HepG2 (cell line): ENCODE data around the gene NEDD4. TPM values are rescaled to one million over a fixed set of nuclear protein-coding genes. Genes with fewer than 3 reads are reported as not detected.

Experiments used
- ARID3A ChIP-seq: IDR thresholded peaks from 2 replicates; pipeline ENCODE4 v1.6.1; 2012; ENCODE audit warnings: low read depth, low read length, improper control_type of control experiment
- ATF7 ChIP-seq, 2 experiments: fragments of 450-650 bp in 1 of 2; sonication (generic) in 1 of 2; formaldehyde crosslinking in 1 of 2; IDR thresholded peaks; 2 replicates each; pipeline versions ENCODE4 v1.4.0 to v1.6.1; 2016 to 2020; ENCODE audit warnings: antibody characterized with exemption in 1 of 2, mild to moderate bottlenecking in 1 of 2, missing genetic modification reagents in 1 of 2
- FOSL2 ChIP-seq: sonication (generic); formaldehyde crosslinking; IDR thresholded peaks from 2 replicates; pipeline ENCODE4 v1.4.0; 2020; ENCODE audit warnings: missing genetic modification reagents
- HOMEZ ChIP-seq: IDR thresholded peaks from 2 replicates; pipeline ENCODE4 v1.6.1; 2016; ENCODE audit warnings: low read depth
- IKZF5 ChIP-seq: IDR thresholded peaks from 2 replicates; pipeline ENCODE4 v1.6.1; 2018; ENCODE audit warnings: missing genetic modification reagents, mild to moderate bottlenecking, missing compliant biosample characterization
- IRF2 ChIP-seq: IDR thresholded peaks from 2 replicates; pipeline ENCODE4 v1.6.1; 2018; ENCODE audit warnings: missing genetic modification reagents, missing compliant biosample characterization
- MIXL1 ChIP-seq: IDR thresholded peaks from 2 replicates; pipeline ENCODE4 v1.6.1; 2016
- NR2F6 ChIP-seq, 2 experiments: IDR thresholded peaks; 2 replicates each; pipeline ENCODE4 v1.6.1; 2016; ENCODE audit warnings: antibody characterized with exemption in 1 of 2, mild to moderate bottlenecking in 1 of 2
- PATZ1 ChIP-seq: sonication (generic); formaldehyde crosslinking; IDR thresholded peaks from 2 replicates; pipeline ENCODE4 v1.4.0; 2020; ENCODE audit warnings: missing genetic modification reagents
- PITX1 ChIP-seq: sonication (generic); formaldehyde crosslinking; IDR thresholded peaks from 2 replicates; pipeline ENCODE4 v1.5.1; 2020; ENCODE audit warnings: mild to moderate bottlenecking, missing genetic modification reagents
- POGZ ChIP-seq: sonication (generic); formaldehyde crosslinking; IDR thresholded peaks from 2 replicates; pipeline ENCODE4 v1.4.0; 2020; ENCODE audit warnings: mild to moderate bottlenecking, missing genetic modification reagents
- TEAD3 ChIP-seq: optimal IDR thresholded peaks from 2 replicates; pipeline ENCODE3; 2016; ENCODE audit warnings: borderline replicate concordance
- ZBTB7B ChIP-seq: sonication (generic); formaldehyde crosslinking; IDR thresholded peaks from 2 replicates; pipeline ENCODE4 v1.4.0; 2020; ENCODE audit warnings: missing genetic modification reagents
- ZNF281 ChIP-seq: sonication (generic); formaldehyde crosslinking; IDR thresholded peaks from 2 replicates; pipeline ENCODE4 v1.4.0; 2020; ENCODE audit warnings: missing genetic modification reagents, borderline replicate concordance
- ZNF580 ChIP-seq: IDR thresholded peaks from 2 replicates; pipeline ENCODE4 v1.6.1; 2016; ENCODE audit warnings: low read depth, borderline replicate concordance
- polyA plus RNA-seq, 8 experiments: library from polyadenylated mRNA; depleted of rRNA in 3 of 8; stranded (reverse) in 7 of 8; unstranded in 1 of 8; fragments of >200 nt; fragmentation: Illumina TruSeq in 4 of 8; extraction: Trizol in 4 of 8; gene quantifications; 2 replicates each; pipeline versions ENCODE4 v1.2.1 to v1.2.3, GENCODE V29; 2011 to 2016; ENCODE audit warnings: low read depth in 4 of 8, missing spikeins in 1 of 8, mixed read lengths in 1 of 8; ENCODE audit not compliant: insufficient read depth in 1 of 8
- total RNA-seq, 5 experiments: library from RNA; depleted of rRNA; stranded (reverse); fragments of >200 nt; fragmentation: Illumina TruSeq; extraction: Trizol; gene quantifications; 2 replicates each; pipeline ENCODE4 v1.2.3, GENCODE V29; 2016; ENCODE audit warnings: low read depth in 1 of 5

NEDD4 gene
- total and polyA plus RNA-seq, 2 of the 13 experiments (the other 11 are each of a cell fraction or from before 2014, with no cell fraction given), result 10.4 to 13.0 TPM

- TF ChIP-seq MIXL1 (CRISPR knock-in tag) (peak; percentile 73; the same call in 1 of the 2 replicates), NR2F6 (IDR thresholded peaks at IDR 0.05) (peak; percentile 82), NR2F6 (CRISPR knock-in tag; IDR thresholded peaks at IDR 0.05) (peak; percentile 81), ZBTB7B (0 out of 2 replicates have a peak, but pooled peaks have one; percentile 21), IKZF5 (CRISPR knock-in tag) (peak; percentile 45; the same call in 1 of the 2 replicates), PITX1 (peak; percentile 33; the same call in 1 of the 2 replicates), POGZ (CRISPR knock-in tag) (peak; percentile 92), PATZ1 (CRISPR knock-in tag) (peak; percentile 44; the same call in 1 of the 2 replicates), TEAD3 (CRISPR knock-in tag) (peak; percentile 65), ZNF281 (CRISPR knock-in tag) (peak; percentile 79; the same call in 1 of the 2 replicates), FOSL2 (peak; percentile 80), ARID3A (peak; percentile 76), ZNF580 (CRISPR knock-in tag) (0 out of 2 replicates have a peak, but pooled peaks have one; percentile 45), IRF2 (CRISPR knock-in tag) (peak; percentile 77), ATF7 (IDR thresholded peaks at IDR 0.05) (peak; percentile 81), ATF7 (CRISPR knock-in tag; IDR thresholded peaks at IDR 0.05) (peak; percentile 75; the same call in 1 of the 2 replicates), HOMEZ (CRISPR knock-in tag) (peak; percentile 95)
Observed at GRCh38 chr15:55952501-55953274, 40.7 kb downstream of the NEDD4 start (continued).
